Right cardiac atrium (tissue), 5 donors: Measurements from ENCODE around the gene ZNF521. TPM values are rescaled to one million over a fixed set of nuclear protein-coding genes. Genes with fewer than 3 reads are reported as not detected.
A peak's percentile ranks its signal among the peaks of the same experiment; 100 is the strongest.

Source experiments
- ATAC-seq, 2 donors: fragments of 200-7000 bp; cut with Tn5 transposase; one replicate each; pipeline versions ENCODE4 v1.8.0 to v1.9.1; 2020; ENCODE audit warnings: moderate library complexity in 2 of 2, mild to moderate bottlenecking in 1 of 2
- DNase-seq, 3 donors: peaks; one replicate each; pipeline ENCODE4 v3.0.0-alpha.2; 2020
- H3K27ac ChIP-seq: one replicate; pipeline ENCODE4 v1.5.1; 2013; ENCODE audit warnings: mild to moderate bottlenecking, low read length, control low read depth, moderate library complexity
- H3K27me3 ChIP-seq: one replicate; pipeline ENCODE4 v1.6.1; 2013; ENCODE audit not compliant: control insufficient read depth, insufficient read depth
- H3K4me1 ChIP-seq: one replicate; pipeline ENCODE4 v1.6.1; 2013; ENCODE audit warnings: low read length; ENCODE audit not compliant: control insufficient read depth, insufficient read depth
- H3K4me3 ChIP-seq: one replicate; pipeline ENCODE4 v1.5.1; 2013; ENCODE audit warnings: low read length, control low read depth
- H3K9me3 ChIP-seq: one replicate; pipeline ENCODE4 v1.6.1; 2013; ENCODE audit warnings: low read length; ENCODE audit not compliant: control insufficient read depth
- WGBS: extraction: QIAGEN DNeasy Blood & Tissue Kit; methylation state at CpG from one replicate; pipeline ENCODE4 v1.1.7; 2013; 5-methylcytosine and 5-hydroxymethylcytosine counted together
- intact Hi-C, 4 donors: fragments of 100-400 bp; cut with DNase I; formaldehyde crosslinking; loops; one replicate each; pipeline versions ENCODE4 v1.11.0 to v1.14.0; 2022 to 2023
- long read RNA-seq, 4 donors: library from polyadenylated mRNA; unstranded; transcript quantifications; one replicate each; pipeline ENCODE4 v2.0.0, GENCODE V29; 2020 to 2021
- polyA plus RNA-seq: library from polyadenylated mRNA; stranded (reverse); fragments of 200-250 nt; gene quantifications from one replicate; pipeline ENCODE4 v1.2.3, GENCODE V29; 2013
- total RNA-seq, 4 donors: library from RNA; stranded (reverse); fragmentation: NEBNext Ultra II Directional; extraction: Animal tissue kit (Norgen Biotek cat#: 25700); gene quantifications; one replicate each; pipeline ENCODE4 v1.2.1, GENCODE V29; 2021
- donor health status: healthy with polysubstance abuse.
- donor health status: DM: no; HTN: yes; CAD: no.
- donor health status: DM: no; HTN: no; CAD: no.
- donor health status: DM: no; HTN: yes; CAD: no; lungs with severe emphysema.
- donor health status: DM: yes; HTN: yes; CAD: no.

The ZNF521 gene
- 10 to 100 TPM; 37.3 to 54.5 (median 42.1) TPM for total RNA-seq
- polyA plus RNA-seq, result 7.2 TPM
- long read RNA-seq, donor 1, full-length matches to known transcripts, result 6 of 42 reads
- long read RNA-seq, donor 1, partial matches to known transcripts, result 25 of 42 reads
- long read RNA-seq, donor 1, other reads (novel, unspliced or antisense), result 11 of 42 reads
- long read RNA-seq, donor 2, full-length matches to known transcripts, result 5 of 20 reads
- long read RNA-seq, donor 2, partial matches to known transcripts, result 11 of 20 reads
- long read RNA-seq, donor 2, other reads (novel, unspliced or antisense), result 4 of 20 reads
- long read RNA-seq, donor 3, full-length matches to known transcripts, result 14 of 52 reads
- long read RNA-seq, donor 3, partial matches to known transcripts, result 29 of 52 reads
- long read RNA-seq, donor 3, other reads (novel, unspliced or antisense), result 9 of 52 reads
- long read RNA-seq, donor 4, full-length matches to known transcripts, result 3 of 11 reads
- long read RNA-seq, donor 4, partial matches to known transcripts, result 4 of 11 reads
- long read RNA-seq, donor 4, other reads (novel, unspliced or antisense), result 4 of 11 reads

DNA sequence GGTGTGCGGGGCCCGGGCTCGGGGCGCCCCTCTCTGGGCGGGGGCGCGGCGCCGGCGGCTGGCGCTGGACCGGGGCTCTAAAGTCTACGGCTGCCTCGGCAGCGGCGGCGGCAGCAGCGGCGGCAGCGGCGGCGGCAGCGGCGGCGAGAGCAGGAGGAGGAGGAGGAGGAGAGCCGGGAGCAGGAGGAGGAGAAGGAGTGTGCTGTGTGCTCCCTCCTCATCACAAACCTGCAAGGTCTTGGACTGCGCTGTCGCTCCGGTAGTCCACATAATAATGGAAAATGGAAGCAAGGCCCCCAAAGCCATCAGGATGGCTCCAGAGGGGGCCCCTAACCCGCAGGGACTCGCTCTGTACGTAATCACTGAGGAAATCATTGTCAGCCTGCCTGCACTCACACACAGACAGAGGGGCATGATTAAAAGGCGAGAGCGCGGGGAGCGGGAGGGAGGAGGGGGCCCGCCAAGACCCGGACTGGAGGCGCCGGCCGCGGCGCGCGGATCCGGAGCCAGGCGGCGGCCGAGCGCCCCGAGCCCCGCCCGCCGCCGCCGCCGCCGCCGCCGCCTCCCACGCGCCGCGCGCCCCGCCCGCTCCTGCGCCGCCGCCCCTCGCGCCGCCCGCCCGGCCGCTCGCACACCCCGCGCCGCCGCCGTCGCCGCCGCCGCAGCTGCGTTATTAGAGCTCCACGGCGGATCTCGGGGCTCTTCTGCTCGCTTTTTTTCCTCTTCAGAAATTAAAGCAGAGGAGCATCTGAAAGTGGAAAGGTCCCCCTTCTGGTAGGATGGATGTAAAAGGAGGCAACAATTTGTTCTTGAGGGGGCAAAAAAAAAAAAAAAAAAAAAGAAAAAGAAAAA is at the start of gene ZNF521:
ZNF521 (minus strand) TSS at position 390 of the 852 bp plus-strand sequence. CDS start 1,220 bp downstream, outside the sequence.
- ATAC-seq (peak; percentile 88 to 91), DNase-seq (peak; percentile 88 to 94 (median 93))
- peak within 1 kb of the TSS; percentile 100 for H3K4me3 ChIP-seq
- H3K27ac ChIP-seq, result peak within 1 kb of the TSS; percentile 96
- under 1% methylated on average over 91 of the region's 91 CpGs for WGBS
- no peaks in the 10 kb centered on the region for H3K27me3 ChIP-seq
- intact Hi-C loops, result loop anchor here in 3 of 4 donors (5.0 to 10.0 kb wide), 3 partner anchors 67 to 120 kb away; no protein-coding TSS in a partner anchor
- no peaks in the 10 kb centered on the region for H3K9me3 ChIP-seq
- no peaks in the 10 kb centered on the region for H3K4me1 ChIP-seq

DNA sequence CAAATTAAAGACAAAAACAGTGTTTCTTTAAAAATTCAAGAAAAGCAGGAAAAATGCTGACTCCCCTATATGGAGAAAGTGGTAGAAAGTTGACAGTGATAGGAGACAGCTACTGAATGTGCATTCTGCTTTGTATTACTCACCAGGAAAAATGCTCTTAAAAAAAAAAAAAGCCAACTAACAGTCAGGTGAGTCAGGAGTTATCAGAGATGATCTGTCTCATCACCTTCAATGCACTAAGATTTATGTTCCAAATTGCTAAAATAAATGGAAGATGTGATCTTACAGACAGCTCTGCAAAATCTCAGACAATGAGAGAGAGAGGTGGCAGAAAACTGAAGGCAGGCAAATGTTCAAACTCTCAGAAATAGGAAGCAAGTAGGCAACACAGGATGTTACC is 47.6 kb upstream of the ZNF521 start:
- DNase-seq (no peak), ATAC-seq (no peak)
- Histone ChIP-seq H3K27me3 (no peaks in the 10 kb centered on the region), H3K4me1 (no peaks in the 10 kb centered on the region), H3K27ac (no peak overlapping the region), H3K9me3 (no peaks in the 10 kb centered on the region), H3K4me3 (no peak overlapping the region)
- intact Hi-C loops, result no loop called here

DNA sequence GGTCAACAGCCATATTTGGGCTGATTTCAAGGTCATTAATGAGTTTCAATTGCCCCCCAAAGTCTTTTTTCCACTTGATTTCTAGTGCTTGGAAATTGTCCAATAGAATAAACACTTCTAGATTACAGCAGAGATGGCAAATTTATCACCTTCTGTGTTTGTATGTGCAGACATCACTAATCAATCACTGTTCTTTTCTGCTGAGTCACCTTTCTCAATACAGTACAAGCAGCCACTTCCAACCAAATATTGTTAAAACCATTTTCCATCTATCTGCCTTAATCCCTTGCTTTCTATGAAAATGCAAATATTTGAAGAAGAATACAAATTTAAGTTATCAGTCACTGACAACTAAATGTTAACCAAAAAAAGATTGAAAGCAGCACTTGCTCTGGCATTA is 40.2 kb upstream of the ZNF521 start:
- intact Hi-C loops, result no loop called here
- no peak for ATAC-seq
- no peaks in the 10 kb centered on the region for H3K9me3 ChIP-seq
- no peak for DNase-seq
- no peak overlapping the region for H3K4me3 ChIP-seq
- H3K4me1 ChIP-seq, result no peaks in the 10 kb centered on the region
- H3K27me3 ChIP-seq, result no peaks in the 10 kb centered on the region
- H3K27ac ChIP-seq, result no peak overlapping the region

DNA sequence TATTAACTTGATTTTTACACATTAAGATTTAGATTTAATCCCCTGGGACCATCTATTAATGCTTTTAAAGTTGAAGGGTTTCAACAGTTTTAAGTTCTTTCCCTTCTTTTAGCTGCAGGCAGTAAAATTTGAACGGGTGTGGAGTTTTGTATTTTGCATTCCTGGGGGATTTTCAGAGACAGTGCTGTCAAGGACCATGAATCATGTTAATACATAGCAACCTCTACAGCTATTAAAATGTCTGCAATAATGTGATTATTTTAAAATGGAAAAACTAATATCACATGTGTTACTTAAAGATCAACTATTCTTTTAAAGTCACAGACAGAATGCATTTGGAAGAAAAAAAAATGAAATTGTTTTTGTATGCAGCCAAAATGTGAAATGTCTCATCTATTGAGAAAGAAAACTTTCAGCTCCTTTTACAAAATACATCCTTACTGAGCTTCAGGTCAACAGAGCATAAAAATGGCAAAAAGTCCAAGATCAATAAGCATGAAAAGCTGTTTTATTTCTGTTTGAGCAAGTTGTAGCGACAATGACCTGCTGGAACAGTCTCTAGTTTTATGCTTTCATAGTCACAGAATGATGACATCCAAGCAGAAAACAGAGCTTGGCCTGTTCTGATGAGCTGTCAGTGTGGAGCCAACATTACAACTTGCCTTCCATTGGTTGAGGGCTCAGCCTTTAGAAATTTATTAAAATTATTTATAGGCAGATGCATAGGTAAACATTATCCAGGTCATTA is 21.6 kb upstream of the ZNF521 start:
- no peak for DNase-seq
- Histone ChIP-seq H3K27ac (no peak overlapping the region), H3K27me3 (no peaks in the 10 kb centered on the region), H3K4me3 (no peak overlapping the region), H3K4me1 (no peaks in the 10 kb centered on the region), H3K9me3 (no peaks in the 10 kb centered on the region)
- WGBS, result 74% methylated on average over 2 of the region's 2 CpGs
- intact Hi-C loops, result no loop called here
- no peak for ATAC-seq

DNA sequence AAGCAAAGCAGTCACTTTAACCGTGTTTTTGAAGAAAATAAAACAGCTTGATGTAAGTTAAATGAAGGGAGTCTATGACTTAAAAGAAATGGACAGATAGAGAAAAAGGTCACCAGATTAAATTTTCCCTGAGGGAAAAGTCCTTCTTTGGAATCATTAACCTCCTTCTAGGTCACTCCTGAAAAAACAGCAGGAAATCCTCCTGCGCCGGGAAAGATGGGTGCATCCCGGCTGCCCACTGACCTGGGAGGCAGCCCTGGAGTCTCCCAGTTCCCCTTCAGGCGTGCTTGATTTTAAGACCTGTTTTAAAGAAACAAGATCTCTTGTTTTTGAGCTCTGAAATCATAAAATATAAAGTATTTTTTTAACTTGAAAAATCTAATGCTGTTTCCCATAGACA is 18.4 kb upstream of the ZNF521 start:
- ATAC-seq, result peak in 1 of 2 donors; percentile 40
- H3K27ac ChIP-seq, result no peak overlapping the region
- no peaks in the 10 kb centered on the region for H3K9me3 ChIP-seq
- WGBS, result 29% methylated on average over 5 of the region's 5 CpGs
- H3K27me3 ChIP-seq, result no peaks in the 10 kb centered on the region
- DNase-seq, result no peak
- H3K4me3 ChIP-seq, result peak overlapping the region; percentile 28
- H3K4me1 ChIP-seq, result no peaks in the 10 kb centered on the region
- intact Hi-C loops, result no loop called here

DNA sequence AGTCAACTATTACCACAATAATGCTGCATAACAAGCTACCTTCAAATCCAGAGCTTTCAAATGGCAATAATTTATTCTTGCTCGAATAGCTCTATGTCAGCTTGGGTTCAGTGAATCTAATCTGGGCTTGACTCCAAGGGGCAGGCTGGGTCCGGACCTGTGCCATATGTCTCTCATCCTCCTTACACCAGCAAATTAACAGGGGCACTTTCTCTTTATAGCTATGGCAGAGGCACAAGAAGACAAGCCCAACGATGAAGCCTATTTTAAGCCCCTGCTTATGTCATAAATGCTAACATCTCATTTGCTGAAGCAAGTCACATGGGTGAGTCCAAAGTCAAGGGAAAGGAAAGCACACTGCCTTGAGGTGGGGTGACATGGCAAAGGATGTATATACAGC is 13.3 kb upstream of the ZNF521 start:
- WGBS, result 52% methylated on average over 3 of the region's 3 CpGs
- Histone ChIP-seq H3K4me1 (no peaks in the 10 kb centered on the region), H3K27me3 (no peaks in the 10 kb centered on the region), H3K9me3 (no peaks in the 10 kb centered on the region), H3K4me3 (no peak overlapping the region), H3K27ac (no peak overlapping the region)
- intact Hi-C loops, result loop anchor here in 1 of 4 donors (10.0 kb wide), 1 partner anchor 480 kb away; no protein-coding TSS in a partner anchor
- DNase-seq (no peak), ATAC-seq (no peak)

DNA sequence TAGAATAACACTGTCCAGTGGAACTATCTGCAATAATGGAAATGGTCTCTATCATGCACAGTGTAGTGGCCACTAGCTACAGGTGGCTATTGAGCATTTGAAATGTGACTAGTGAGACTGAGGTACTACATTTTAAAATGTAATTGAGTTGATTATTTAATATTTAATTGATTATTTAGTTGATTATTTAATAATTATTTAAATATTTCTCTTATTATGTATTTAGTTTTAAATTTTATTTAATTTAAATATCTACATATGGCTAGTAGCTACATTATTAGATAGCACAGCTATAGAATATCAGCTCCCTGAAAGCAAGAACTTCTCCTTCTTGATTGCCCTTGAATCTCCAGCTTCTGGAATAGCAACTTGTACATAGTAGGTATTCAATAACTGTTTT is 12.8 kb upstream of the ZNF521 start:
- Histone ChIP-seq H3K4me3 (no peak overlapping the region), H3K27me3 (no peaks in the 10 kb centered on the region), H3K9me3 (no peaks in the 10 kb centered on the region), H3K27ac (no peak overlapping the region), H3K4me1 (no peaks in the 10 kb centered on the region)
- intact Hi-C loops, result loop anchor here in 1 of 4 donors (10.0 kb wide), 1 partner anchor 480 kb away; no protein-coding TSS in a partner anchor
- DNase-seq (no peak), ATAC-seq (no peak)

DNA sequence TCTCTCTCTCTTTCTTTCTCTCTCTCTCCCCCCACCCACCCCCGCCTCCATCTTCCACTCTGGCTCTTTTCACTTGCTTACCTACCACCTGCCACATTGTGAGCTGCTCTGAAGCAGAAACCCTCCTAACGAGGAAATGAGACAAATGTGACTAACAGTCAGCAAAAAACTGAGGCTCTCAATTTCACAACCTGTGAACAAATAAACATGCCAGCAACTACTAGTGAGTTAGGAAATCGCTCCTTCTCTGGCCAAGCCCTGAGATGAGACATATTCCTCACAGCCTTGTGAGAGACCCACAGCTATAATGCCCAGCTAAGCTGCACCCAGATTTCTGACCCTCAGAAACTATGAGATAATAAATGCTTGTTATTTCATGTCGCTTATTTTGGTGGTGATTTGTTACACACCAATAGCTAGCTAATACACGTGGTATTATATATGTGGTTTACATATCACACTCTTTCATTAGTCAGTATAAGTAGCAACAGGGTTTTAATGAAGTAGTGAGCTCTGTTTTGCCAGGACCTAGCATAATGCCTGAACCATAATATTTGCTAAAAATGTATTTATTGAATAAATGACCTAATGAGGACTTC is 8.4 kb upstream of the ZNF521 start:
- ATAC-seq (no peak), DNase-seq (no peak)
- intact Hi-C loops, result loop anchor here in 1 of 4 donors (10.0 kb wide), 1 partner anchor 476 kb away; no protein-coding TSS in a partner anchor

DNA sequence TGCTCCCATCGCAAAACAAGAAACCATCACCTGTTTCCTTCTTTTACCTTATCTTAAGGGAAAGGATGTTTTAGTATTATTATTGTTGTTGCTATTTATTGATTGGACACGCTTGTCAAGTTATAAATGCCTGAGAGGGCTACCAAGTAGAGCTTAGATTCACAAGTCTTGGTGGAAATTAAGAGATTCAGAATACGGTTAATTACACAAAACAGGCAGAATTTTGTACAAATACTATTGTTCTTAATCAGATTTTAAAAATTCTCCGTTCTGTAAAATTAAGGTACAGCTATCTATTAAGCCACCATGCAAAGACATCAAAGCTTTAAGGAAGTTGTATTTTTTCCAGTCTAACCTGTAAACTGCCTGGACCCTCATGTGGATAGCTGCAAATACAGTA is 1.1 kb upstream of the ZNF521 start:
- no peak overlapping the region for H3K27ac ChIP-seq
- H3K4me1 ChIP-seq, result no peaks in the 10 kb centered on the region
- H3K9me3 ChIP-seq, result no peaks in the 10 kb centered on the region
- WGBS, result 53% methylated on average over 4 of the region's 4 CpGs
- H3K4me3 ChIP-seq, result peak overlapping the region; percentile 100
- intact Hi-C loops, result loop anchor here in 3 of 4 donors (5.0 to 10.0 kb wide), 3 partner anchors 68 to 121 kb away; no protein-coding TSS in a partner anchor
- H3K27me3 ChIP-seq, result no peaks in the 10 kb centered on the region
- no peak for ATAC-seq
- DNase-seq, result no peak

More for the DNA sequence above, 8.4 kb upstream of the ZNF521 start:
- Histone ChIP-seq H3K4me3 (no peak overlapping the region), H3K4me1 (no peaks in the 10 kb centered on the region), H3K27me3 (no peaks in the 10 kb centered on the region), H3K27ac (no peak overlapping the region), H3K9me3 (no peaks in the 10 kb centered on the region)
- WGBS, result 92% methylated on average over 5 of the region's 5 CpGs

DNA sequence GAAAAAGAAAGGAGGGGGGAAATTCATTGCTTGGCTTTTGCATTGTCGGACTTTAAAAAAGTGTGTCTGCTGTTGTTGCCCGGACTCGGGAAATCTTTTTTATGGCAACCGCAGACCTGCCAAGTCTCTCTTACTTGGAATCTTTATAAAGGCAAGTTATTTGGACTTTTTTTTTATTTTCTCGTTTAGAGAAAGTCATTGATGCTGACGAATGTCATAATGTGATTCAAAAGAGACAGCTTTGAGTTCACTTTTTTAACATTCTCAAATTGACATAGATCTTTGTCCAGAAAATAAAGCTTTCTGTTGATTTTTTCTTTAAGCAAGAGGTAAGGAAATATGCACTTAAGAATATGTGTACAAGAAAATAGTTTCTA is 651 bp upstream of the ZNF521 start:
- no peak overlapping the region for H3K27ac ChIP-seq
- H3K27me3 ChIP-seq, result no peaks in the 10 kb centered on the region
- H3K9me3 ChIP-seq, result no peaks in the 10 kb centered on the region
- ATAC-seq (no peak), DNase-seq (no peak)
- peak overlapping the region; percentile 100 for H3K4me3 ChIP-seq
- 1% methylated on average over 6 of the region's 6 CpGs for WGBS
- H3K4me1 ChIP-seq, result no peaks in the 10 kb centered on the region
- intact Hi-C loops, result loop anchor here in 3 of 4 donors (5.0 to 10.0 kb wide), 3 partner anchors 68 to 120 kb away; no protein-coding TSS in a partner anchor
